Uterus (tissue), 2 donors: ENCODE measurements around the gene ATMIN.

ENCODE experiments used
- CTCF ChIP-seq, 4 experiments: fragments of 200-600 bp in 2 of 4; fragments of 450-650 bp in 2 of 4; sonication (generic) in 2 of 4; IDR thresholded peaks; one replicate each; pipeline ENCODE4 v1.5.1; 2016 to 2019; ENCODE audit warnings: antibody characterized with exemption in 4 of 4, mild to moderate bottlenecking in 2 of 4, moderate library complexity in 1 of 4
- POLR2A ChIP-seq, 2 donors: fragments of 450-650 bp; IDR thresholded peaks; one replicate each; pipeline ENCODE4 v1.6.1; 2016; ENCODE audit warnings: antibody characterized with exemption in 2 of 2, mild to moderate bottlenecking in 1 of 2, moderate library complexity in 1 of 2

- TF ChIP-seq POLR2A (IDR thresholded peaks at IDR 0.05) (no peak), CTCF (IDR thresholded peaks at IDR 0.05) (peak; percentile 52 to 65 (median 52))
Observed at GRCh38 chr16:81004646-81005353, 30.8 kb upstream of the ATMIN start.
